CD4-positive, alpha-beta T cell (primary cell): ENCODE data around the gene EML4. TPM values are rescaled to one million over a fixed set of nuclear protein-coding genes. Genes with fewer than 3 reads are reported as not detected.

Experiments
- ATAC-seq: fragments of 200-7000 bp; cut with Tn5 transposase; one replicate; pipeline ENCODE4 v1.10.0; 2022; ENCODE audit warnings: mild to moderate bottlenecking; ENCODE audit not compliant: poor library complexity
- CTCF ChIA-PET: fragments of 350-600 bp; sonication (Branson Sonifier 250); formaldehyde crosslinking; loops from one replicate; lab custom pipeline; 2021; ENCODE audit warnings: antibody characterized with exemption, inconsistent platforms; lab: Charles Lee
- POLR2A ChIA-PET: fragments of 350-600 bp; sonication (Branson Sonifier 250); formaldehyde crosslinking; loops from one replicate; lab custom pipeline; 2021; ENCODE audit warnings: antibody characterized with exemption, inconsistent platforms; lab: Charles Lee
- DNase-seq, 14 experiments: peaks; one replicate each; pipeline ENCODE4 v3.0.0-alpha.2; 2013 to 2020; ENCODE audit warnings: mixed read lengths in 2 of 14
- H3K27ac ChIP-seq, 2 donors: one replicate each; pipeline versions ENCODE4 v1.5.1 to v1.7.0; 2013; ENCODE audit warnings: low read length in 2 of 2, low read depth in 1 of 2, mild to moderate bottlenecking in 1 of 2
- H3K27me3 ChIP-seq, 2 experiments: 1 replicate in 1 of 2; 2 replicates in 1 of 2; pipeline versions ENCODE4 v1.6.1 to v1.7.0; 2013; ENCODE audit warnings: low read length in 2 of 2, control low read depth in 1 of 2, mild to moderate bottlenecking in 1 of 2, moderate library complexity in 1 of 2; ENCODE audit not compliant: insufficient read depth in 2 of 2, control insufficient read depth in 1 of 2
- H3K36me3 ChIP-seq: one replicate; pipeline ENCODE4 v1.6.1; 2013; ENCODE audit warnings: low read length, control low read depth; ENCODE audit not compliant: insufficient read depth
- H3K4me1 ChIP-seq: one replicate; pipeline ENCODE4 v1.6.1; 2013; ENCODE audit warnings: low read length, control low read depth; ENCODE audit not compliant: insufficient read depth
- H3K4me3 ChIP-seq: one replicate; pipeline ENCODE4 v1.5.1; 2013; ENCODE audit warnings: mild to moderate bottlenecking, low read length, moderate library complexity
- H3K9me3 ChIP-seq, 2 experiments: 1 replicate in 1 of 2; 2 replicates in 1 of 2; pipeline versions ENCODE4 v1.6.1 to v1.7.0; 2013; ENCODE audit warnings: low read length in 2 of 2, mild to moderate bottlenecking in 2 of 2, control low read depth in 1 of 2, moderate library complexity in 1 of 2; ENCODE audit not compliant: control insufficient read depth in 1 of 2, insufficient read depth in 1 of 2
- H3K27ac Mint-ChIP-seq: one replicate; pipeline ENCODE4 v1.8.0; 2020; ENCODE audit warnings: mixed read lengths
- H3K27me3 Mint-ChIP-seq: one replicate; pipeline ENCODE4 v1.8.0; 2021; ENCODE audit warnings: mixed read lengths
- H3K36me3 Mint-ChIP-seq: one replicate; pipeline ENCODE4 v1.8.0; 2021; ENCODE audit warnings: low read depth, mixed read lengths
- H3K4me1 Mint-ChIP-seq: one replicate; pipeline ENCODE4 v1.8.0; 2021; ENCODE audit warnings: low read depth, mixed read lengths
- H3K4me3 Mint-ChIP-seq: one replicate; pipeline ENCODE4 v1.8.0; 2020; ENCODE audit warnings: mild to moderate bottlenecking, mixed read lengths
- H3K9me3 Mint-ChIP-seq: one replicate; pipeline ENCODE4 v1.8.0; 2020; ENCODE audit warnings: mixed read lengths
- CTCF ChIP-seq: fragments of 200-600 bp; IDR thresholded peaks from one replicate; pipeline ENCODE4 v1.8.0; 2022; ENCODE audit warnings: antibody characterized with exemption, mild to moderate bottlenecking
- intact Hi-C, 2 experiments: fragments of 100-400 bp; cut with DNase I in 1 of 2; cut with micrococcal nuclease in 1 of 2; formaldehyde crosslinking; loops; one replicate each; pipeline versions ENCODE4 v1.15.1 to v1.9.0; 2023 to 2025; cut with DNase I, micrococcal nuclease
- total RNA-seq, 174 experiments: library from RNA in 2 of 174; stranded (reverse) in 2 of 174; gene quantifications; one replicate each; pipeline ENCODE4 v1.2.3 and lab custom pipeline; 2021 to 2026

The EML4 gene
- total RNA-seq, 2 experiments from 2014 or later = 219 to 228 TPM

- no peak overlapping the region for H3K4me3 Mint-ChIP-seq
- H3K36me3 ChIP-seq = peaks cover 81% of the 10 kb centered on the region
- H3K4me3 ChIP-seq = no peak overlapping the region
- H3K27ac ChIP-seq = no peak overlapping the region
- ChIA-PET POLR2A (interaction anchor here (1.3 kb wide), 1 partner anchor 14 kb away, joined by 4 read pairs; no protein-coding TSS in a partner anchor), CTCF (no interaction called here)
- H3K27me3 Mint-ChIP-seq = no peaks in the 10 kb centered on the region
- no peaks in the 10 kb centered on the region for H3K9me3 ChIP-seq
- peak overlapping the region; percentile 5 for H3K27ac Mint-ChIP-seq
- H3K4me1 ChIP-seq = peaks cover 4% of the 10 kb centered on the region
- ATAC-seq = no peak
- DNase-seq = no peak
- intact Hi-C loops = loop anchor here in 1 of 2 experiments (5.0 kb wide), 1 partner anchor 37 kb away; no protein-coding TSS in a partner anchor
- peaks cover 81% of the 10 kb centered on the region for H3K36me3 Mint-ChIP-seq
- TF ChIP-seq CTCF = no peak
- peaks cover 47% of the 10 kb centered on the region for H3K4me1 Mint-ChIP-seq
- no peaks in the 10 kb centered on the region for H3K9me3 Mint-ChIP-seq
- H3K27me3 ChIP-seq = no peaks in the 10 kb centered on the region
Observed at GRCh38 chr2:42288811-42289210, 119.7 kb downstream of the EML4 start.

- H3K36me3 Mint-ChIP-seq = peaks cover 80% of the 10 kb centered on the region
- ATAC-seq = no peak
- H3K27me3 ChIP-seq = no peaks in the 10 kb centered on the region
- no peaks in the 10 kb centered on the region for H3K9me3 Mint-ChIP-seq
- H3K4me1 ChIP-seq = peaks cover 4% of the 10 kb centered on the region
- H3K4me1 Mint-ChIP-seq = peaks cover 44% of the 10 kb centered on the region
- no peak for TF ChIP-seq CTCF
- ChIA-PET POLR2A (no interaction called here), CTCF (interaction anchor here (1.3 kb wide), 1 partner anchor 14 kb away, joined by 3 read pairs; no protein-coding TSS in a partner anchor)
- no peaks in the 10 kb centered on the region for H3K9me3 ChIP-seq
- no peak for DNase-seq
- H3K27ac Mint-ChIP-seq = peak overlapping the region; percentile 5
- H3K27ac ChIP-seq = no peak overlapping the region
- H3K36me3 ChIP-seq = peaks cover 79% of the 10 kb centered on the region
- intact Hi-C loops = loop anchor here in 1 of 2 experiments (5.0 kb wide), 1 partner anchor 37 kb away; no protein-coding TSS in a partner anchor
- no peak overlapping the region for H3K4me3 ChIP-seq
- H3K4me3 Mint-ChIP-seq = no peak overlapping the region
- H3K27me3 Mint-ChIP-seq = no peaks in the 10 kb centered on the region
Observed at GRCh38 chr2:42289222-42289621, 120.1 kb downstream of the EML4 start.

GRCh38 chr2:42290005-42290404 lies 120.9 kb downstream of the EML4 start:
- Histone ChIP-seq H3K9me3 (no peaks in the 10 kb centered on the region), H3K27me3 (no peaks in the 10 kb centered on the region), H3K4me3 (no peak overlapping the region), H3K4me1 (peaks cover 4% of the 10 kb centered on the region), H3K27ac (no peak overlapping the region), H3K36me3 (peaks cover 80% of the 10 kb centered on the region)
- Mint-ChIP-seq H3K4me1 (peaks cover 44% of the 10 kb centered on the region), H3K9me3 (no peaks in the 10 kb centered on the region), H3K36me3 (peaks cover 83% of the 10 kb centered on the region), H3K27ac (no peak overlapping the region), H3K4me3 (no peak overlapping the region), H3K27me3 (no peaks in the 10 kb centered on the region)
- DNase-seq (no peak), ATAC-seq (no peak)
- no peak for TF ChIP-seq CTCF
- POLR2A ChIA-PET = no interaction called here
- intact Hi-C loops = no loop called here
- CTCF ChIA-PET = interaction anchor here (0.7 to 1.3 kb wide), 2 partner anchors 13 kb away, joined by 3 read pairs; no protein-coding TSS in a partner anchor
